GM23338 (cell line): Measurements from ENCODE around the gene TTF1. TPM values are rescaled to one million over a fixed set of nuclear protein-coding genes. Genes with fewer than 3 reads are reported as not detected.

Experiments used
- ATAC-seq: fragments of 200-7000 bp; cut with Tn5 transposase; 3 replicates; pipeline ENCODE4 v1.9.1; 2020
- DNase-seq: peaks from one replicate; pipeline ENCODE4 v3.0.0-alpha.2; 2015; ENCODE audit warnings: low spot score
- H2AFZ ChIP-seq: fragments of 200-600 bp; sonication (generic); 2 replicates; pipeline ENCODE4 v1.8.0; 2016; ENCODE audit warnings: antibody characterized with exemption, mild to moderate bottlenecking, moderate library complexity
- H3F3A ChIP-seq: fragments of 200-600 bp; sonication (generic); replicated peaks from 2 replicates; pipeline ENCODE4 v1.8.0; 2017; ENCODE audit warnings: antibody characterized with exemption, mixed run types, low read depth
- H3K27ac ChIP-seq: fragments of 200-600 bp; sonication (generic); 2 replicates; pipeline ENCODE4 v1.6.1; 2016; ENCODE audit warnings: low read depth
- H3K27me3 ChIP-seq: fragments of 200-600 bp; sonication (generic); 2 replicates; pipeline ENCODE4 v1.8.0; 2016; ENCODE audit warnings: mild to moderate bottlenecking, mixed run types, moderate library complexity; ENCODE audit not compliant: insufficient read depth
- H3K36me3 ChIP-seq: fragments of 200-600 bp; sonication (generic); 2 replicates; pipeline ENCODE4 v1.8.0; 2016; ENCODE audit warnings: mild to moderate bottlenecking; ENCODE audit not compliant: insufficient read depth
- H3K4me1 ChIP-seq: fragments of 200-600 bp; sonication (generic); 2 replicates; pipeline ENCODE4 v1.8.0; 2016; ENCODE audit warnings: mild to moderate bottlenecking, moderate library complexity; ENCODE audit not compliant: insufficient read depth
- H3K4me2 ChIP-seq: fragments of 200-600 bp; sonication (generic); 2 replicates; pipeline ENCODE4 v1.7.1; 2017; ENCODE audit warnings: mixed run types
- H3K4me3 ChIP-seq: fragments of 200-600 bp; sonication (generic); 2 replicates; pipeline ENCODE4 v1.6.1; 2016; ENCODE audit warnings: mixed run types
- H3K79me2 ChIP-seq: fragments of 200-600 bp; sonication (generic); replicated peaks from 2 replicates; pipeline ENCODE4 v1.8.0; 2017; ENCODE audit warnings: mild to moderate bottlenecking; ENCODE audit not compliant: insufficient read depth
- H3K9me2 ChIP-seq: fragments of 200-600 bp; sonication (generic); 2 replicates; pipeline ENCODE4 v1.8.0; 2017; ENCODE audit not compliant: insufficient read depth
- H4K20me1 ChIP-seq: fragments of 200-600 bp; sonication (generic); replicated peaks from 2 replicates; pipeline ENCODE4 v1.8.0; 2017; ENCODE audit warnings: mild to moderate bottlenecking; ENCODE audit not compliant: insufficient read depth
- H3K27ac Mint-ChIP-seq: 2 replicates; pipeline ENCODE4 v1.8.0; 2020; ENCODE audit warnings: inconsistent platforms, mild to moderate bottlenecking, moderate library complexity, mixed read lengths
- H3K27me3 Mint-ChIP-seq: 3 replicates; pipeline ENCODE4 v1.8.0; 2022; ENCODE audit warnings: low read depth, mild to moderate bottlenecking, moderate library complexity, mixed read lengths, inconsistent platforms; ENCODE audit not compliant: insufficient read depth, poor library complexity
- H3K36me3 Mint-ChIP-seq: 3 replicates; pipeline ENCODE4 v1.8.0; 2021; ENCODE audit warnings: low read depth, mild to moderate bottlenecking, inconsistent platforms, moderate library complexity, mixed read lengths
- H3K4me1 Mint-ChIP-seq: 3 replicates; pipeline ENCODE4 v1.8.0; 2020; ENCODE audit warnings: mild to moderate bottlenecking, inconsistent platforms, mixed read lengths
- H3K4me3 Mint-ChIP-seq: 3 replicates; pipeline ENCODE4 v1.8.0; 2021; ENCODE audit warnings: moderate library complexity, mild to moderate bottlenecking, inconsistent platforms, mixed read lengths
- H3K9me3 Mint-ChIP-seq: 3 replicates; pipeline ENCODE4 v1.8.0; 2020; ENCODE audit warnings: moderate library complexity, mild to moderate bottlenecking, inconsistent platforms, mixed read lengths
- CREB1 ChIP-seq: fragments of 250-450 bp; sonication (Bioruptor Pico); IDR thresholded peaks from 2 replicates; pipeline ENCODE4 v1.5.0; 2020; ENCODE audit warnings: low read depth, mild to moderate bottlenecking, moderate library complexity
- EZH2 ChIP-seq: fragments of 200-600 bp; sonication (generic); IDR thresholded peaks from one replicate; pipeline ENCODE4 v1.8.0; 2017; ENCODE audit warnings: antibody characterized with exemption, mild to moderate bottlenecking, low read depth; ENCODE audit not compliant: unreplicated experiment
- EZH2phosphoT487 ChIP-seq: fragments of 200-600 bp; sonication (generic); IDR thresholded peaks from one replicate; pipeline ENCODE4 v1.8.1; 2018; ENCODE audit warnings: antibody characterized with exemption; ENCODE audit not compliant: unreplicated experiment
- NANOG ChIP-seq: IDR thresholded peaks from 2 replicates; pipeline ENCODE4 v1.6.1; 2016; ENCODE audit warnings: antibody characterized with exemption, borderline replicate concordance
- STAT1 ChIP-seq: IDR thresholded peaks from one replicate; pipeline ENCODE4 v1.6.1; 2016; ENCODE audit warnings: antibody characterized with exemption; ENCODE audit not compliant: unreplicated experiment
- ZNF114 ChIP-seq: fragments of 250-450 bp; sonication (Bioruptor Pico); IDR thresholded peaks from 2 replicates; pipeline ENCODE4 v1.5.0; 2020; ENCODE audit warnings: mild to moderate bottlenecking, moderate library complexity
- ZNF331 ChIP-seq: fragments of 250-450 bp; sonication (Bioruptor Pico); IDR thresholded peaks from 2 replicates; pipeline ENCODE4 v1.5.0; 2020; ENCODE audit warnings: low read depth, mild to moderate bottlenecking, moderate library complexity
- polyA plus RNA-seq: library from polyadenylated mRNA; unstranded; fragments of >200 nt; fragmentation: Nextera tagmentation; extraction: Ambion mirVana; gene quantifications from 2 replicates; pipeline ENCODE4 v1.2.1, GENCODE V29; 2016
- total RNA-seq: library from RNA; depleted of rRNA; stranded (reverse); fragments of >200 nt; shearing (Covaris generic); gene quantifications from 2 replicates; pipeline ENCODE4 v1.2.3, GENCODE V29; 2014
- TF ChIP-seq, protein P1 (sequence below): fragments of 250-450 bp; sonication (Bioruptor Pico); IDR thresholded peaks from 2 replicates; pipeline ENCODE4 v1.5.0; 2020; ENCODE audit warnings: mild to moderate bottlenecking, moderate library complexity
- TF ChIP-seq, protein P2 (sequence below): IDR thresholded peaks from 2 replicates; pipeline ENCODE4 v1.6.1; 2016; ENCODE audit warnings: antibody characterized with exemption
- TF ChIP-seq, protein P3 (sequence below): IDR thresholded peaks from one replicate; pipeline ENCODE4 v1.6.1; 2018; ENCODE audit warnings: antibody characterized with exemption; ENCODE audit not compliant: unreplicated experiment

The TTF1 gene
- total and polyA plus RNA-seq, 2 experiments from 2014 or later: 14.9 to 25.0 TPM

DNA sequence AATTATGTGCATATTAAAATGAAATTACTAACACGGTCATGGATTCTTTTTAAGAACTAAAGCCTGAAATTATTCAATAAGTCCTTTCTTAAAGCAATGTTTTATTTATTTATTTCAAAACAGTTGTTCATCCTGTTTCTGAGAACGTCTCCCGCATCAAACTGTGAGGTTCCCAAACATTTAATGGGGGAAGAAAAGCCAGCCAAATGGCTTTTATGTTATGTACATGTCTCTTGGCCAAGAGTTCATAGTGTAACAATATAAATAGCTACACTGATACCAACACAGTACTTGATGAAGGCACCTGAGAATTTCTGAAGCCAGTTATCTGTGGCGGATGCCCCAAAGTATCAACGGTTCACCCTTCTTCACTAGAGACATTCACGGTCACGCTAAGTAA lies 15.7 kb downstream of the TTF1 start:
- Histone ChIP-seq H3K4me1 (no peaks in the 10 kb centered on the region), H3K79me2 (peaks cover 8% of the 10 kb centered on the region; the same call in 1 of the 2 replicates), H3K27me3 (no peaks in the 10 kb centered on the region), H3K36me3 (peaks cover 71% of the 10 kb centered on the region), H3F3A (no peaks in the 10 kb centered on the region), H2AFZ (no peak overlapping the region), H3K27ac (no peak overlapping the region), H4K20me1 (peaks cover 6% of the 10 kb centered on the region), H3K4me3 (no peak overlapping the region), H3K9me2 (no peaks in the 10 kb centered on the region), H3K4me2 (no peak overlapping the region)
- DNase-seq (no peak), ATAC-seq (no peak)
- Mint-ChIP-seq H3K36me3 (peaks cover 92% of the 10 kb centered on the region), H3K4me3 (no peak overlapping the region), H3K27me3 (peaks cover 2% of the 10 kb centered on the region), H3K27ac (no peak overlapping the region), H3K4me1 (no peaks in the 10 kb centered on the region), H3K9me3 (no peaks in the 10 kb centered on the region)
- TF ChIP-seq EZH2phosphoT487: no peak
- TF ChIP-seq, protein P1, sequence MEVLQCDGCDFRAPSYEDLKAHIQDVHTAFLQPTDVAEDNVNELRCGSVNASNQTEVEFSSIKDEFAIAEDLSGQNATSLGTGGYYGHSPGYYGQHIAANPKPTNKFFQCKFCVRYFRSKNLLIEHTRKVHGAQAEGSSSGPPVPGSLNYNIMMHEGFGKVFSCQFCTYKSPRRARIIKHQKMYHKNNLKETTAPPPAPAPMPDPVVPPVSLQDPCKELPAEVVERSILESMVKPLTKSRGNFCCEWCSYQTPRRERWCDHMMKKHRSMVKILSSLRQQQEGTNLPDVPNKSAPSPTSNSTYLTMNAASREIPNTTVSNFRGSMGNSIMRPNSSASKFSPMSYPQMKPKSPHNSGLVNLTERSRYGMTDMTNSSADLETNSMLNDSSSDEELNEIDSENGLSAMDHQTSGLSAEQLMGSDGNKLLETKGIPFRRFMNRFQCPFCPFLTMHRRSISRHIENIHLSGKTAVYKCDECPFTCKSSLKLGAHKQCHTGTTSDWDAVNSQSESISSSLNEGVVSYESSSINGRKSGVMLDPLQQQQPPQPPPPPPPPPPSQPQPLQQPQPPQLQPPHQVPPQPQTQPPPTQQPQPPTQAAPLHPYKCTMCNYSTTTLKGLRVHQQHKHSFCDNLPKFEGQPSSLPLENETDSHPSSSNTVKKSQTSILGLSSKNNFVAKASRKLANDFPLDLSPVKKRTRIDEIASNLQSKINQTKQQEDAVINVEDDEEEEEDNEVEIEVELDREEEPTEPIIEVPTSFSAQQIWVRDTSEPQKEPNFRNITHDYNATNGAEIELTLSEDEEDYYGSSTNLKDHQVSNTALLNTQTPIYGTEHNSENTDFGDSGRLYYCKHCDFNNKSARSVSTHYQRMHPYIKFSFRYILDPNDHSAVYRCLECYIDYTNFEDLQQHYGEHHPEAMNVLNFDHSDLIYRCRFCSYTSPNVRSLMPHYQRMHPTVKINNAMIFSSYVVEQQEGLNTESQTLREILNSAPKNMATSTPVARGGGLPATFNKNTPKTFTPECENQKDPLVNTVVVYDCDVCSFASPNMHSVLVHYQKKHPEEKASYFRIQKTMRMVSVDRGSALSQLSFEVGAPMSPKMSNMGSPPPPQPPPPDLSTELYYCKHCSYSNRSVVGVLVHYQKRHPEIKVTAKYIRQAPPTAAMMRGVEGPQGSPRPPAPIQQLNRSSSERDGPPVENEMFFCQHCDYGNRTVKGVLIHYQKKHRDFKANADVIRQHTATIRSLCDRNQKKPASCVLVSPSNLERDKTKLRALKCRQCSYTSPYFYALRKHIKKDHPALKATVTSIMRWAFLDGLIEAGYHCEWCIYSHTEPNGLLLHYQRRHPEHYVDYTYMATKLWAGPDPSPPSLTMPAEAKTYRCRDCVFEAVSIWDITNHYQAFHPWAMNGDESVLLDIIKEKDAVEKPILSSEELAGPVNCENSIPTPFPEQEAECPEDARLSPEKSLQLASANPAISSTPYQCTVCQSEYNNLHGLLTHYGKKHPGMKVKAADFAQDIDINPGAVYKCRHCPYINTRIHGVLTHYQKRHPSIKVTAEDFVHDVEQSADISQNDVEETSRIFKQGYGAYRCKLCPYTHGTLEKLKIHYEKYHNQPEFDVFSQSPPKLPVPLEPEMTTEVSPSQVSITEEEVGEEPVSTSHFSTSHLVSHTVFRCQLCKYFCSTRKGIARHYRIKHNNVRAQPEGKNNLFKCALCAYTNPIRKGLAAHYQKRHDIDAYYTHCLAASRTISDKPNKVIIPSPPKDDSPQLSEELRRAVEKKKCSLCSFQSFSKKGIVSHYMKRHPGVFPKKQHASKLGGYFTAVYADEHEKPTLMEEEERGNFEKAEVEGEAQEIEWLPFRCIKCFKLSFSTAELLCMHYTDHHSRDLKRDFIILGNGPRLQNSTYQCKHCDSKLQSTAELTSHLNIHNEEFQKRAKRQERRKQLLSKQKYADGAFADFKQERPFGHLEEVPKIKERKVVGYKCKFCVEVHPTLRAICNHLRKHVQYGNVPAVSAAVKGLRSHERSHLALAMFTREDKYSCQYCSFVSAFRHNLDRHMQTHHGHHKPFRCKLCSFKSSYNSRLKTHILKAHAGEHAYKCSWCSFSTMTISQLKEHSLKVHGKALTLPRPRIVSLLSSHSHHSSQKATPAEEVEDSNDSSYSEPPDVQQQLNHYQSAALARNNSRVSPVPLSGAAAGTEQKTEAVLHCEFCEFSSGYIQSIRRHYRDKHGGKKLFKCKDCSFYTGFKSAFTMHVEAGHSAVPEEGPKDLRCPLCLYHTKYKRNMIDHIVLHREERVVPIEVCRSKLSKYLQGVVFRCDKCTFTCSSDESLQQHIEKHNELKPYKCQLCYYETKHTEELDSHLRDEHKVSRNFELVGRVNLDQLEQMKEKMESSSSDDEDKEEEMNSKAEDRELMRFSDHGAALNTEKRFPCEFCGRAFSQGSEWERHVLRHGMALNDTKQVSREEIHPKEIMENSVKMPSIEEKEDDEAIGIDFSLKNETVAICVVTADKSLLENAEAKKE (CRISPR knock-in tag): no peak
- no peak for TF ChIP-seq ZNF114 (CRISPR knock-in tag)
- TF ChIP-seq NANOG: no peak
- no peak for TF ChIP-seq CREB1 (CRISPR knock-in tag)
- TF ChIP-seq ZNF331 (CRISPR knock-in tag): no peak
- no peak for TF ChIP-seq STAT1
- TF ChIP-seq, protein P2, sequence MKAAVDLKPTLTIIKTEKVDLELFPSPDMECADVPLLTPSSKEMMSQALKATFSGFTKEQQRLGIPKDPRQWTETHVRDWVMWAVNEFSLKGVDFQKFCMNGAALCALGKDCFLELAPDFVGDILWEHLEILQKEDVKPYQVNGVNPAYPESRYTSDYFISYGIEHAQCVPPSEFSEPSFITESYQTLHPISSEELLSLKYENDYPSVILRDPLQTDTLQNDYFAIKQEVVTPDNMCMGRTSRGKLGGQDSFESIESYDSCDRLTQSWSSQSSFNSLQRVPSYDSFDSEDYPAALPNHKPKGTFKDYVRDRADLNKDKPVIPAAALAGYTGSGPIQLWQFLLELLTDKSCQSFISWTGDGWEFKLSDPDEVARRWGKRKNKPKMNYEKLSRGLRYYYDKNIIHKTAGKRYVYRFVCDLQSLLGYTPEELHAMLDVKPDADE: no peak
- TF ChIP-seq EZH2: no peak
- TF ChIP-seq, protein P3, sequence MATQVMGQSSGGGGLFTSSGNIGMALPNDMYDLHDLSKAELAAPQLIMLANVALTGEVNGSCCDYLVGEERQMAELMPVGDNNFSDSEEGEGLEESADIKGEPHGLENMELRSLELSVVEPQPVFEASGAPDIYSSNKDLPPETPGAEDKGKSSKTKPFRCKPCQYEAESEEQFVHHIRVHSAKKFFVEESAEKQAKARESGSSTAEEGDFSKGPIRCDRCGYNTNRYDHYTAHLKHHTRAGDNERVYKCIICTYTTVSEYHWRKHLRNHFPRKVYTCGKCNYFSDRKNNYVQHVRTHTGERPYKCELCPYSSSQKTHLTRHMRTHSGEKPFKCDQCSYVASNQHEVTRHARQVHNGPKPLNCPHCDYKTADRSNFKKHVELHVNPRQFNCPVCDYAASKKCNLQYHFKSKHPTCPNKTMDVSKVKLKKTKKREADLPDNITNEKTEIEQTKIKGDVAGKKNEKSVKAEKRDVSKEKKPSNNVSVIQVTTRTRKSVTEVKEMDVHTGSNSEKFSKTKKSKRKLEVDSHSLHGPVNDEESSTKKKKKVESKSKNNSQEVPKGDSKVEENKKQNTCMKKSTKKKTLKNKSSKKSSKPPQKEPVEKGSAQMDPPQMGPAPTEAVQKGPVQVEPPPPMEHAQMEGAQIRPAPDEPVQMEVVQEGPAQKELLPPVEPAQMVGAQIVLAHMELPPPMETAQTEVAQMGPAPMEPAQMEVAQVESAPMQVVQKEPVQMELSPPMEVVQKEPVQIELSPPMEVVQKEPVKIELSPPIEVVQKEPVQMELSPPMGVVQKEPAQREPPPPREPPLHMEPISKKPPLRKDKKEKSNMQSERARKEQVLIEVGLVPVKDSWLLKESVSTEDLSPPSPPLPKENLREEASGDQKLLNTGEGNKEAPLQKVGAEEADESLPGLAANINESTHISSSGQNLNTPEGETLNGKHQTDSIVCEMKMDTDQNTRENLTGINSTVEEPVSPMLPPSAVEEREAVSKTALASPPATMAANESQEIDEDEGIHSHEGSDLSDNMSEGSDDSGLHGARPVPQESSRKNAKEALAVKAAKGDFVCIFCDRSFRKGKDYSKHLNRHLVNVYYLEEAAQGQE: no peak
